ENCODE results near the gene STX19.
"Not testable (repeated sequence)": the region's sequence is repeated elsewhere in the genome, so short reads cannot be mapped to it uniquely, and the experiment has no call there.

STX19 gene

DNA sequence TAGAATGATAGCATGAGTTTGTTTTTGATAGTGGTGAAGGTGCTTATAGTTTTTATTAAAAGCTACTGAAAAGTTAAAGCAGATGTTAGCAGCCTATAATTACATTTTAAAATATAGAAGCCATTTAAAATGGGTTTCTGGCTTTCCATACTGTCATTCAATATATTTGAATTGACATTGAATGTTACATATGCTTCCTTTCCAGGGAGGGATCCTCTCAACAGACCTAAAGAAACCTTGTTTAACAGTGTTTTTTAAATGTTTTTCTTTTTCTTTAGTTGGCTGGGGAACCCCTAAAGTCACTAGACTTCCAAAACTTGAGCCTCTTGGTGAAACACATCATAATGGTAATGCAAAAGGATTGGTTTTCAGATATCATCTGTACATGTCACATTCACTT, 22.1 kb upstream of the STX19 start:
- no peaks in the 10 kb centered on the region for H3K79me2 ChIP-seq (ENCODE audit: low read length)
- no peak for DNase-seq
- H3K9ac ChIP-seq (ENCODE audit: low read length), result no peak overlapping the region
- no peaks in the 10 kb centered on the region for H3F3A ChIP-seq (ENCODE audit: insufficient read depth, low read length)
- H3K27me3 ChIP-seq (replicated peaks; ENCODE audit: insufficient read depth, low read length), result no peaks in the 10 kb centered on the region
- TF ChIP-seq EZH2 (optimal IDR thresholded peaks at IDR 0.05; ENCODE audit: low read depth, low read length), result no peak
- TF ChIP-seq, protein P1, sequence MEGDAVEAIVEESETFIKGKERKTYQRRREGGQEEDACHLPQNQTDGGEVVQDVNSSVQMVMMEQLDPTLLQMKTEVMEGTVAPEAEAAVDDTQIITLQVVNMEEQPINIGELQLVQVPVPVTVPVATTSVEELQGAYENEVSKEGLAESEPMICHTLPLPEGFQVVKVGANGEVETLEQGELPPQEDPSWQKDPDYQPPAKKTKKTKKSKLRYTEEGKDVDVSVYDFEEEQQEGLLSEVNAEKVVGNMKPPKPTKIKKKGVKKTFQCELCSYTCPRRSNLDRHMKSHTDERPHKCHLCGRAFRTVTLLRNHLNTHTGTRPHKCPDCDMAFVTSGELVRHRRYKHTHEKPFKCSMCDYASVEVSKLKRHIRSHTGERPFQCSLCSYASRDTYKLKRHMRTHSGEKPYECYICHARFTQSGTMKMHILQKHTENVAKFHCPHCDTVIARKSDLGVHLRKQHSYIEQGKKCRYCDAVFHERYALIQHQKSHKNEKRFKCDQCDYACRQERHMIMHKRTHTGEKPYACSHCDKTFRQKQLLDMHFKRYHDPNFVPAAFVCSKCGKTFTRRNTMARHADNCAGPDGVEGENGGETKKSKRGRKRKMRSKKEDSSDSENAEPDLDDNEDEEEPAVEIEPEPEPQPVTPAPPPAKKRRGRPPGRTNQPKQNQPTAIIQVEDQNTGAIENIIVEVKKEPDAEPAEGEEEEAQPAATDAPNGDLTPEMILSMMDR (IDR thresholded peaks at IDR 0.05; ENCODE audit: low read length), result no peak
- no peak for TF ChIP-seq EZH2phosphoT487 (IDR thresholded peaks at IDR 0.05; ENCODE audit: low read length)
- H4K20me1 ChIP-seq (ENCODE audit: insufficient read depth, low read length), result no peaks in the 10 kb centered on the region
- no peaks in the 10 kb centered on the region for H3K9me2 ChIP-seq (replicated peaks; ENCODE audit: insufficient read depth, low read length)
- H3K4me1 ChIP-seq (ENCODE audit: low read length), result no peaks in the 10 kb centered on the region
- no peak overlapping the region for H2AFZ ChIP-seq (ENCODE audit: low read length)
- H3K4me3 ChIP-seq (ENCODE audit: low read length), result no peak overlapping the region
- H3K36me3 ChIP-seq (replicated peaks; ENCODE audit: insufficient read depth, low read length), result no peaks in the 10 kb centered on the region
- no peak overlapping the region for H3K4me2 ChIP-seq (ENCODE audit: low read depth, low read length)
- no peaks in the 10 kb centered on the region for H3K9me3 ChIP-seq (replicated peaks; ENCODE audit: insufficient read depth, low read length)
- H3K27ac ChIP-seq (ENCODE audit: low read length), result no peak overlapping the region

- Histone ChIP-seq H3K4me2 (ENCODE audit: low read depth, low read length) (no peak overlapping the region), H3K4me3 (ENCODE audit: low read length) (no peak overlapping the region), H3K4me1 (ENCODE audit: low read length) (no peaks in the 10 kb centered on the region), H3K27ac (ENCODE audit: low read length) (no peak overlapping the region), H3K9me2 (replicated peaks; ENCODE audit: insufficient read depth, low read length) (no peaks in the 10 kb centered on the region), H3F3A (ENCODE audit: insufficient read depth, low read length) (no peaks in the 10 kb centered on the region), H3K9ac (ENCODE audit: low read length) (no peak overlapping the region), H4K20me1 (ENCODE audit: insufficient read depth, low read length) (no peaks in the 10 kb centered on the region), H3K9me3 (replicated peaks; ENCODE audit: insufficient read depth, low read length) (no peaks in the 10 kb centered on the region), H2AFZ (ENCODE audit: low read length) (no peak overlapping the region), H3K36me3 (replicated peaks; ENCODE audit: insufficient read depth, low read length) (no peaks in the 10 kb centered on the region), H3K27me3 (replicated peaks; ENCODE audit: insufficient read depth, low read length) (no peaks in the 10 kb centered on the region), H3K79me2 (ENCODE audit: low read length) (no peaks in the 10 kb centered on the region)
- no peak for DNase-seq
- TF ChIP-seq, protein P1 (IDR thresholded peaks at IDR 0.05; ENCODE audit: low read length), result no peak
- no peak for TF ChIP-seq EZH2 (optimal IDR thresholded peaks at IDR 0.05; ENCODE audit: low read depth, low read length)
- TF ChIP-seq EZH2phosphoT487 (IDR thresholded peaks at IDR 0.05; ENCODE audit: low read length), result no peak
Observed at GRCh38 chr3:94049267-94049666, 20.9 kb upstream of the STX19 start.

- Histone ChIP-seq H3K27ac (ENCODE audit: low read length) (no peak overlapping the region), H3K9me2 (replicated peaks; ENCODE audit: insufficient read depth, low read length) (no peaks in the 10 kb centered on the region), H3K79me2 (ENCODE audit: low read length) (no peaks in the 10 kb centered on the region), H3F3A (ENCODE audit: insufficient read depth, low read length) (no peaks in the 10 kb centered on the region), H3K4me2 (ENCODE audit: low read depth, low read length) (no peak overlapping the region), H3K4me1 (ENCODE audit: low read length) (no peaks in the 10 kb centered on the region), H3K9ac (ENCODE audit: low read length) (no peak overlapping the region), H3K27me3 (replicated peaks; ENCODE audit: insufficient read depth, low read length) (no peaks in the 10 kb centered on the region), H3K9me3 (replicated peaks; ENCODE audit: insufficient read depth, low read length) (no peaks in the 10 kb centered on the region), H2AFZ (ENCODE audit: low read length) (no peak overlapping the region), H3K36me3 (replicated peaks; ENCODE audit: insufficient read depth, low read length) (no peaks in the 10 kb centered on the region), H3K4me3 (ENCODE audit: low read length) (no peak overlapping the region), H4K20me1 (ENCODE audit: insufficient read depth, low read length) (no peaks in the 10 kb centered on the region)
- DNase-seq, result no peak
- TF ChIP-seq EZH2 (optimal IDR thresholded peaks at IDR 0.05; ENCODE audit: low read depth, low read length), result no peak
- TF ChIP-seq, protein P1 (IDR thresholded peaks at IDR 0.05; ENCODE audit: low read length), result no peak
- TF ChIP-seq EZH2phosphoT487 (IDR thresholded peaks at IDR 0.05; ENCODE audit: low read length), result no peak
Observed at GRCh38 chr3:94046533-94046932, 18.1 kb upstream of the STX19 start.

- not testable (repeated sequence) for H3K27ac ChIP-seq (ENCODE audit: low read length); H3K4me3 ChIP-seq (ENCODE audit: low read length); H3K9ac ChIP-seq (ENCODE audit: low read length); H3K9me3 ChIP-seq (replicated peaks; ENCODE audit: insufficient read depth, low read length); H3F3A ChIP-seq (ENCODE audit: insufficient read depth, low read length); DNase-seq; H3K4me1 ChIP-seq (ENCODE audit: low read length); H2AFZ ChIP-seq (ENCODE audit: low read length); H3K36me3 ChIP-seq (replicated peaks; ENCODE audit: insufficient read depth, low read length); H3K27me3 ChIP-seq (replicated peaks; ENCODE audit: insufficient read depth, low read length); H3K9me2 ChIP-seq (replicated peaks; ENCODE audit: insufficient read depth, low read length); H4K20me1 ChIP-seq (ENCODE audit: insufficient read depth, low read length); H3K79me2 ChIP-seq (ENCODE audit: low read length); H3K4me2 ChIP-seq (ENCODE audit: low read depth, low read length)
Observed at GRCh38 chr3:94044100-94044936, 15.9 kb upstream of the STX19 start.

All from MM.1S (cell line).